ENCODE data around the gene MAGOH.
A peak's percentile ranks its signal among the peaks of the same experiment; 100 is the strongest.

Gene MAGOH

GRCh38 chr1:53272349-53272748, 34.0 kb upstream of the MAGOH start:
- in situ Hi-C loops (cut with MboI; ENCODE audit: low pct_unique_long_range_greater_than_20kb, low sequenced_read_pairs) = no loop called here

GRCh38 chr1:53271446-53272090, 33.2 kb upstream of the MAGOH start:
- in situ Hi-C loops (cut with MboI; ENCODE audit: low pct_unique_long_range_greater_than_20kb, low sequenced_read_pairs) = no loop called here
- no peak for DNase-seq

More at GRCh38 chr1:53272349-53272748, 34.0 kb upstream of the MAGOH start:
- DNase-seq = no peak

- in situ Hi-C loops (cut with MboI; ENCODE audit: low pct_unique_long_range_greater_than_20kb, low sequenced_read_pairs) = no loop called here
- no peak for DNase-seq
These were observed 32.6 kb upstream of the MAGOH start for GRCh38 chr1:53270873-53271272.

GRCh38 chr1:53270107-53270506, 31.8 kb upstream of the MAGOH start:
- in situ Hi-C loops (cut with MboI; ENCODE audit: low pct_unique_long_range_greater_than_20kb, low sequenced_read_pairs) = no loop called here
- DNase-seq = no peak

- DNase-seq = no peak
- in situ Hi-C loops (cut with MboI; ENCODE audit: low pct_unique_long_range_greater_than_20kb, low sequenced_read_pairs) = no loop called here
These were observed 29.4 kb upstream of the MAGOH start for GRCh38 chr1:53267761-53268160.

GRCh38 chr1:53266038-53266437, 27.7 kb upstream of the MAGOH start:
- peak; percentile 13 for DNase-seq
- in situ Hi-C loops (cut with MboI; ENCODE audit: low pct_unique_long_range_greater_than_20kb, low sequenced_read_pairs) = no loop called here

- DNase-seq = no peak
- in situ Hi-C loops (cut with MboI; ENCODE audit: low pct_unique_long_range_greater_than_20kb, low sequenced_read_pairs) = no loop called here
These were observed 27.3 kb upstream of the MAGOH start for GRCh38 chr1:53265581-53265980.

GRCh38 chr1:53264048-53264447, 25.7 kb upstream of the MAGOH start:
- DNase-seq = no peak
- in situ Hi-C loops (cut with MboI; ENCODE audit: low pct_unique_long_range_greater_than_20kb, low sequenced_read_pairs) = no loop called here

GRCh38 chr1:53262000-53262399, 23.7 kb upstream of the MAGOH start:
- in situ Hi-C loops (cut with MboI; ENCODE audit: low pct_unique_long_range_greater_than_20kb, low sequenced_read_pairs) = no loop called here
- DNase-seq = no peak

- no peak for DNase-seq
- in situ Hi-C loops (cut with MboI; ENCODE audit: low pct_unique_long_range_greater_than_20kb, low sequenced_read_pairs) = no loop called here
These were observed 22.4 kb upstream of the MAGOH start for GRCh38 chr1:53260631-53261247.

- in situ Hi-C loops (cut with MboI; ENCODE audit: low pct_unique_long_range_greater_than_20kb, low sequenced_read_pairs) = no loop called here
- DNase-seq = no peak
These were observed 21.6 kb upstream of the MAGOH start for GRCh38 chr1:53259932-53260331.

- in situ Hi-C loops (cut with MboI; ENCODE audit: low pct_unique_long_range_greater_than_20kb, low sequenced_read_pairs) = no loop called here
- no peak for DNase-seq
These were observed 19.9 kb upstream of the MAGOH start for GRCh38 chr1:53258216-53258615.

GRCh38 chr1:53257454-53258081, 19.2 kb upstream of the MAGOH start:
- in situ Hi-C loops (cut with MboI; ENCODE audit: low pct_unique_long_range_greater_than_20kb, low sequenced_read_pairs) = no loop called here
- DNase-seq = no peak

GRCh38 chr1:53256511-53257453, 18.5 kb upstream of the MAGOH start:
- in situ Hi-C loops (cut with MboI; ENCODE audit: low pct_unique_long_range_greater_than_20kb, low sequenced_read_pairs) = no loop called here
- no peak for DNase-seq

GRCh38 chr1:53255031-53255430, 16.7 kb upstream of the MAGOH start:
- in situ Hi-C loops (cut with MboI; ENCODE audit: low pct_unique_long_range_greater_than_20kb, low sequenced_read_pairs) = no loop called here

GRCh38 chr1:53254011-53254640, 15.8 kb upstream of the MAGOH start:
- in situ Hi-C loops (cut with MboI; ENCODE audit: low pct_unique_long_range_greater_than_20kb, low sequenced_read_pairs) = no loop called here

More at GRCh38 chr1:53255031-53255430, 16.7 kb upstream of the MAGOH start:
- no peak for DNase-seq

GRCh38 chr1:53250325-53250724, 12.0 kb upstream of the MAGOH start:
- no peak for DNase-seq
- in situ Hi-C loops (cut with MboI; ENCODE audit: low pct_unique_long_range_greater_than_20kb, low sequenced_read_pairs) = no loop called here

More at GRCh38 chr1:53254011-53254640, 15.8 kb upstream of the MAGOH start:
- DNase-seq = no peak

GRCh38 chr1:53249706-53250105, 11.4 kb upstream of the MAGOH start:
- DNase-seq = no peak
- in situ Hi-C loops (cut with MboI; ENCODE audit: low pct_unique_long_range_greater_than_20kb, low sequenced_read_pairs) = no loop called here
